ENCODE results near the gene ROR1.

Gene ROR1

GRCh38 chr1:64171797-64172281, 398.0 kb downstream of the ROR1 start:
- H3K27ac ChIP-seq: peak overlapping the region in 1 of 21 experiments; percentile 27
- no peak overlapping the region for H3K4me3 ChIP-seq

- Histone ChIP-seq H3K4me3 (no peak overlapping the region), H3K27ac (no peak overlapping the region)
Measured at GRCh38 chr1:64172458-64172983, 398.7 kb downstream of the ROR1 start.

DNA sequence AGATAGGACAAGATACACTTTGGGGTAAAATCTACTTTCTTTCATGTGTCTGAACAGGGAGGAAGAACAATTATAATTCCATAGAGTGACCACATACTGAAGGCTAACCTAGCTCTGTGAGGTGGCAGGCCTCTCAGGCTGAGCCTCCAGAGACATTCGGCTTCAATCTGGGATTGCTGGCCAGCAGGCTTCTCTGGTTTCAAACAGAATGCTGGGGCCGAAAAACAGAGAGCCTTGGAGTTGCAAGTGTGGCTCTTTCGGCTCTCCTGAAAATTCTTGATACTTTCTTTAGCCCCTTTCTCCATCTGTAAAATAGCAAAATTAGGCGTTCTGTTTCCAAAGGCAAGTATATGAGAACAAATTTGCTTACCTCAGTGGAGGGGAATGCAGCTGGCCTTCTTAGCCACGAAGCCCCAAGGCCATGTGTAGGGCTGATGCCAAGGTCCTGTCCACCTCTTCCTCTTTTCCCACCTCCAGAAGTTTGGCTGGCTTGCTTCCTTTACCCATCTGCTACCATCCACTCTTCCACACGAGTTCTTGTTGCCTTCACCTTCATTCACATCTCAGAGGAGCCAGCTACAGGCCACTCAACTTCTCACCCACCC, 399.6 kb downstream of the ROR1 start:
- no peak overlapping the region for H3K27ac ChIP-seq
- H3K4me3 ChIP-seq: no peak overlapping the region

GRCh38 chr1:64175639-64176038, 401.8 kb downstream of the ROR1 start:
- H3K27ac ChIP-seq: no peak overlapping the region
- H3K4me3 ChIP-seq: no peak overlapping the region

DNA sequence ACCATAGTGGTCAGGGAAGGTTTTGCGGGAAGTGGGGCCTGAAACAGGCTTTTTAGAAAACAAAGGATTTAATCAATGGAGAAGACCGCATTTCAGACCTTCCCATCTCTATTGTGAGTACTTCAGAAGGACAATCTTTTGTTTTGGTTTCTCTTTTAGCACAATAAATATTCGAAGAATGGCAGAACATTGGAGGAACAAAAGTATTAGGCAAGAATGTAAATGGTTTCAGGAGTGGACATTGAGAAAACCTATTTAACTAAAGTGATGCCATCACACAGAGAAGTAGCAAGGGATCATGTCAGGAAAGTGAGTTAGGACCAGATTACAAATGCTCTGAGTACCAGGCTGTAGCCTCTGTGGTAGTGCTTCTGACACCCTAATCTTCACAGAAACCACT, 402.8 kb downstream of the ROR1 start:
- Histone ChIP-seq H3K27ac (no peak overlapping the region), H3K4me3 (no peak overlapping the region)

DNA sequence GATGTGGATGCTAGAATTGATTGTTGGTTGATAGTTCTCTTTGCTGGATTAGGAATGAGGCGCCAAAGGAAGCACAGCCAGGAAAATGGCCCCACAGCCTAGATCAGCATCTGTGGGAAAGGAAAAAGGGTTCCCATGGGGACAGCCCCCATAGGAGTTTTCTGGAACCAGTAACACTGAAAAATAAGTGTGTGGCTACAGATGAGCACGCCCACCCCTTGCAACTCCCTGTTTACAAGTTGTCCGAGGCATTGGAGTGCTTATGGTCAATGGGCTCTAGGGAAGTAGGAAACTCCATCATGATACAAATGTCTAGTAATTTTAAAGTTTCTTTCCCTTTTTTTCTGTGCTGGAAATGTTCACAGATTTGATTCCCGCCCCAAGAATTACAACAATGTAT, 405.8 kb downstream of the ROR1 start:
- H3K27ac ChIP-seq: no peak overlapping the region
- no peak overlapping the region for H3K4me3 ChIP-seq

DNA sequence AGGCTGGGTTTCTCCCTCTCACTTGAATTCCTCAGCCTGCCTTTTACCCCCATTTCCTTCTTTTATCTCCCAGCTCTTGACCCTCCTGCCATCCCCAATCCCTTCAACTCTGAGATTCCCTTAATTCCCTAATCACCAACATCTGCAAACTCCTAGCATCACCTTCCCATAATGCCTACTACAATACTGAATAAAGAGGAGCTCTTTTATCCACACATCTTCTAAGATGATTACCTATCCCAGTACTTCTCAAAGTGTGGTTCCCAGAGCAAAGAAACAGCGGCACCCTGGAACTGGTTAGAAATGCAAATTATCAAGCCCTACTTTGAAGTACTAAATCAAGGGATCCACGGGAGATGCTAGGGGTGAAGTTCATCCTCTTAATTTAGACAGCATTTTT, 408.4 kb downstream of the ROR1 start:
- Histone ChIP-seq H3K27ac (no peak overlapping the region), H3K4me3 (no peak overlapping the region)

GRCh38 chr1:64183395-64184002, 409.7 kb downstream of the ROR1 start:
- peak overlapping the region in 1 of 21 experiments; percentile 16 for H3K27ac ChIP-seq
- H3K4me3 ChIP-seq: no peak overlapping the region

GRCh38 chr1:64184003-64184440, 410.2 kb downstream of the ROR1 start:
- peak overlapping the region in 1 of 21 experiments; percentile 16 for H3K27ac ChIP-seq

GRCh38 chr1:64186138-64186897, 412.5 kb downstream of the ROR1 start:
- Histone ChIP-seq H3K27ac (no peak overlapping the region), H3K4me3 (no peak overlapping the region)

More at GRCh38 chr1:64184003-64184440, 410.2 kb downstream of the ROR1 start:
- no peak overlapping the region for H3K4me3 ChIP-seq

DNA sequence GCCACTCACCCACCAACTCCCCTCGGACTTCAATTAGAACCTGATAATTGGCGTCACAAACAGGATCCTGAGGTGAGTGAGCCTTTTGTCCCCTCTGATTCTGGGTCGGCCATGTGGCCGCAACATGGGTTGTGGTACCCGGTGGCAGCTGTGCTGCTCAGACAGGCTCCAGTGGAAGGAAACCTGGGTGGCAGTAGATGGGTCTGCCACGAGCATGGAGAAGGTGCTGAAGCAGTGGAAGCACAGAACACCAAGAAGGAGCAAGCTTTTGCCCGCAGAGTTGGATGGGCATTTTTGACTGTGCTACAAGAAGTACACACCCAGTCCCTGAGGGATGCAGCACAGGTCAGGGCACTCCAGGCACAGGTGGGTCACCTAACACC, 413.1 kb downstream of the ROR1 start:
- no peak overlapping the region for H3K4me3 ChIP-seq

DNA sequence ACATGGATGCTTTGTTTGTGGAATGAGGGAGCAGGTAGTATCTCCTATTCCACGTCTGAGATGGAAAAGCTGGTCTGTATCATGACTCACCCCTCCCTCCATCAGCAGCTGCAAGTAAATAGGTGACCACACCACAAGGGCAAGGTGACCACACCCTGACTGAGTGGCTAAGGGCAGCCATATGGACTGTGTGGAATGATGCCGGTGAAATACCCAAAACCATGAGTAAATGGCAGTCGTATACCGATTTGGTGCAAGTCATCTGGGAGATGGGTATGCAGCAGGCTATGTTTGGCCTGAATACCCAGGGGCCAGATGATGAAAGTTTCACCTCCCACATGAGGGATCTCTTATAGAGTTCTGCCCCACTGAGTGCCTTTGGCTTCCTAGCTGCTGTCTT, 413.8 kb downstream of the ROR1 start:
- no peak overlapping the region for H3K27ac ChIP-seq
- no peak overlapping the region for H3K4me3 ChIP-seq

More for the DNA sequence above, 413.1 kb downstream of the ROR1 start:
- no peak overlapping the region for H3K27ac ChIP-seq

DNA sequence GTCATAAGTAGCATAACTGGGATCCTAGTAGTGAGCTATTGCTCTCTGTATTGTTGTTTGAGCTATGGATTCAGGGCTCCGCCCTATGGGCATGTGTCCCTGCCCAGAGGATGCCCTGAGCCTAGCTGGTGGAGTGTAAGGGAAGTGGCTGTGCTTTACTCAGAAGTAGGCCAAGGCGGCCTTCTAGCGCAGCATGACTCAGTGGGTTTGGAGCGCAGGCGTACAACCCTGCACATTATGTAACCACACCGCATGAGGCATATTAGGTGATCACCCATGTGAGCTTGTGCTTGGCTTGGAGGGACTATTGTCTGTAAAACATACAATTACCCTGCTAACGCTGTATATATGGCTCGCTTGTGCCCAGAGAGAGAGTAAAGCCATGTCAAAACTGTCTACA, 418.5 kb downstream of the ROR1 start:
- Histone ChIP-seq H3K27ac (no peak overlapping the region), H3K4me3 (no peak overlapping the region)

DNA sequence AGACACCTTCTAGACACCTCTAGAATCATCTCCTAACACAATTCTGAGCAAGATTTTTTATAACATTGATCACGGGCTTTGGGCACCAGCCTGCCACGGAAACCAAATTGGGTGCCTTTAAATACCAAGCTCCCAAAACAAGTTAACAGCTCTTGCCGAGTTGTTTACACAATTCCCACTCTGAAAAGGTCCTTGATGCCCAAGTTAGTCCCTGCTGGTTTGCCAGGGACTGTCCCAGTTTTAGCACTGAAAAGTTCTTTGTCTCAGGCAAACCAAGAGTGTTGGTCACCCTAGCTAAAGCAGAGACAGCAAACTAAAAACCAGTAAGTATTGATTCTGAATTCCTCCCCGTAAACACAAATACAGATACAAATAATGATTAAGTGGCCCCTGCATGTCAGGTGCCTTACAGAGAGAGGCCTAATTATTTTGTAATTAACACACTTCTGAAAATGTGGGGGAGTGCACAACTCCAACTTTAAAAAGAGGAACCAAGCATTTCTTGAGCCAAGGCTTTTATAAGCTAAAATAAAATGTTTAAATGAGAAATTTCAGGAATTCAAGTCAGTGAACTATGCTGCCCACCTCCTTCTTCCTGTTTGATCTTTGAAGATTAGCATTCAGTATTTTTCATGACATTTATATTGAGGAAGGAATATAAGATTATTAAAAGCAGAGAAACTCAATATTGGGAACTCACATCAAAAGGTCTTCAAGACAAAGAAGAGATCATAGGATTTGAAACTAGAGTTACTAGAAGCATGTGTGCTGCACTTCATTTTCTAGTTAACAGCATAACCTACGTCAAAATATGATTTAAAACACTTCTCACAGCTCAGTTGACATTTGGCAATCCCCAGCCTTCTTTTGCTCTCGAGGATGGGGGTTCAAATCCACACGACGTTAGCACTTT, 420.6 kb downstream of the ROR1 start:
- no peak overlapping the region for H3K4me3 ChIP-seq
- H3K27ac ChIP-seq: peak overlapping the region in 2 of 21 experiments; percentile 3 to 8

DNA sequence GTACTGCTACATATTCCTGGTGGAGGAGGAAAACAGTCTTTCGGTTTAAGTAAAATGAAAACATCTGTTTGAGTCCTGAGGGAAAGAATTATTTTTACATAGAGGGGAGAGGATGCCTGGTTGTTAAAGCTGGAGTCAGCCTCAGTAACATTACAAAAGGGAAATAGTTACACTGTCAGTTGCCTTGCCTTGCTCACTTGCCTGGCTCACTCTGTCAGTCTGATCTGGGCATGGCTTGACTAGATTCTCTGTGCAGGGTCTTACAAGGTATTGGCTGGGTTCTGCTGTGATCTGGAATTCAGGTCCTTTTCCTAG, 421.2 kb downstream of the ROR1 start:
- Histone ChIP-seq H3K4me3 (no peak overlapping the region), H3K27ac (peak overlapping the region in 2 of 21 experiments; percentile 8 to 26)

GRCh38 chr1:64196074-64196870, 422.5 kb downstream of the ROR1 start:
- H3K27ac ChIP-seq: no peak overlapping the region
- no peak overlapping the region for H3K4me3 ChIP-seq

DNA sequence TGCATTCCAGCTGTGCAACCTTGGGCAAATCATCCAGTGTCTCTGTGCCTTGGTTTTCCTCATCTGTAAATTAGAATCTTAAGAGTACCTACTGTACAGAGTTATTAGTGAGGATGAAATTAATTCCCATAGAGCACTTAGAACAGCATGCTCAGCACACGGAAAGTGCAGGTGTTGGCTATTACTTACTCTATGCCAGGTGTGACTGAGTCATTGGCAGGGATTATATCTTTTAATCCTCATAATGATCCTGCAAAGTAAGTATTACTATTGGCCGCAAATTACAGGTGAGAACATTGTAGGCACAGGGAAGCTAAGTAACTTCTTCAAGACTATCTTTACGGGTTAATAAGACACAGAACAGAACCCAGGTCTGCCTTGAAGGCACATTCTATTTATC, 423.3 kb downstream of the ROR1 start:
- Histone ChIP-seq H3K27ac (no peak overlapping the region), H3K4me3 (no peak overlapping the region)

DNA sequence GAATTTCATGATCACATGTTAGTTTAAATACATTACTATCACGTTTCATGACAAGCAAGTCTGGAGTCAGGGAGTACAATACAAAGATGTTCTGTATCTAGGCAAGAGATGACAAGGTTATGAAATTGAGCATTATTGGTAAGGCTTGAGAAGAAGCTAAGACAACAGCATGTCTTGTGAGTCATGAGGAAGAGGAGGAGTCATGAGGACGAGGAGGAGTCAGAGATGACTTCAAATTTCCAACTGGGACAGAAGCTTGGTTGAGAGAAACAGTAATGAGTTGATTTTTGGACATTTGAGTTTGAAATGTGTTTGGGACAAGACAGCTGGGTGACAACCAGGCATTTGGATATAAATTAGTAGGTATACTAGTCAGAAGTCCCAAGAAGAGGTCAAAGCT, 425.3 kb downstream of the ROR1 start:
- H3K4me3 ChIP-seq: no peak overlapping the region
- H3K27ac ChIP-seq: no peak overlapping the region

DNA sequence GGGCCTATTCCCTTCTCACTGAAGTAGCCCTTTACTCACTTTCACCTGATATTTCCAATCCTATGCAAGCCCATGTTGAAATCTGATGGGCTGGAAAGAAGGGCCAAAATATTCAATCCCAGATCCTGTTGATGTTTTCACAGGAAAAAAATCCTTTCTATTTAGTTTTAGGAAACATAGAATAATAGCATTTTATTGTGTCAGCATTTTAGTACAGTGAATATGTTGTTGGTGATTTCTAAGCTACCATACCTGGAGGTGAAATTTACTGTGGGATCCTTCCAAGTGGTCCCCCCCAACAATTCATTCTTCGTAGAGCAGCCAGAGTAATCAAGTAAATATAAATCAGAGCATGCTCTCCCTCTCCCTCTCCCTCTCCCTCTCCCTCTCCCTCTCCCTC, 426.2 kb downstream of the ROR1 start:
- no peak overlapping the region for H3K27ac ChIP-seq
- H3K4me3 ChIP-seq: no peak overlapping the region

Measured in skin epidermis (tissue), 12 donors.